ENCODE results near the gene ITPKA.
"Not testable (repeated sequence)": the region's sequence is repeated elsewhere in the genome, so short reads cannot be mapped to it uniquely, and the experiment has no call there.

ITPKA gene

GRCh38 chr15:41493205-41493901 lies at the start of gene ITPKA:
TSS of gene ITPKA (plus strand) at chr15:41493874. CDS start at chr15:41493928, 54 bp downstream.
- DNase-seq = peak; percentile 71 to 77

DNA sequence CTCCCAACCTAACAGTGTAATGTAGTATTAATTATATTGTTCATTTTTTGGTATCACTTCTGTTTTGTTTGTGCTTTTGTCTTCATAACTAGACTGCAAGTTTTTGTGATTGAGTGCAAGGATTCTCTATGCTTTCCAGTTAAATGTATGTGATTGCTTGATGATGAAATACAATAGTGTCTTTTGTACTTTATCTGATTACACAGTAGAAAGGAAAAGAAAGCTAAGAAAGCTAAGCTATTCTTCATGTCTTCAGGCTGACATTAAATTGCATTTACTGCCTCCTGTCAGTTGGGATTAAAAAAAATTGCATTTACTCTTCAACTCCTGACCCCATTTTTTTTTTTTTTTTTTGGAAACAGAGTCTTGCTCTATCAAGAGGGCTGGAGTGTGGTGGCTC lies 48.3 kb upstream of the ITPKA start:
- no peak for DNase-seq

DNA sequence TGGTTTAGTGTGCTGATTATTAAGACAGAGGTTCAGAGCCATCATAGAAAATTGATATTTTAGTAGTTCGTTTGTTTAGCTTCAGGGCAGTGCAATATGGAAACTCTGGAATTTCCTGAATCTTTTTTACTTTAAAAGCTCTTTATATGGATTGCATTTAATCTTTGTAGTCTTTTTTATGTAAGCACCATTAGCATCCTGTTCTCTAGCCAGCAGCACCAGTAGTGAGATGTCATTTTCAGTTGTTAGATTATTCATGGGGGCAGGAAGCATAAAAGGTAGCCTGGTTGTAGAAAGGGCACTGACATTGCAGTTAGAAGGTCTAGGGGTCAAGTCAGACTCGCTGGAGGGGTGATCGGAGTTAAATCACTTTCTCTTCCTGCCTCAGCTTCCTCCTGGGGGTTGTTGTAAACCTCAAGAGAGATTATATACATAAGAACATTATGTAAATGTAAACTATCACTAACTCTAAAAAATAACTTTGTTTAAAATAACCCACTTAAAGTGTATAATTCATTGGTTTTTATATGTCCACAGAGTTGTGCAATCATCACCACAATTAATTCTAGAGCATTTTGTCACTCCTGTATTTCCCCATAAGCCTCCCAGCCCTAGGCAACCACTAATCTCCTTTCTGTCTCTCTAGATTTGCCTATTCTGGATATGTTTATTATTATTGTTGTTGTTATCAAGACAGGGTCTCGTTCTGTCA lies 31.4 kb upstream of the ITPKA start:
- DNase-seq = no peak

DNA sequence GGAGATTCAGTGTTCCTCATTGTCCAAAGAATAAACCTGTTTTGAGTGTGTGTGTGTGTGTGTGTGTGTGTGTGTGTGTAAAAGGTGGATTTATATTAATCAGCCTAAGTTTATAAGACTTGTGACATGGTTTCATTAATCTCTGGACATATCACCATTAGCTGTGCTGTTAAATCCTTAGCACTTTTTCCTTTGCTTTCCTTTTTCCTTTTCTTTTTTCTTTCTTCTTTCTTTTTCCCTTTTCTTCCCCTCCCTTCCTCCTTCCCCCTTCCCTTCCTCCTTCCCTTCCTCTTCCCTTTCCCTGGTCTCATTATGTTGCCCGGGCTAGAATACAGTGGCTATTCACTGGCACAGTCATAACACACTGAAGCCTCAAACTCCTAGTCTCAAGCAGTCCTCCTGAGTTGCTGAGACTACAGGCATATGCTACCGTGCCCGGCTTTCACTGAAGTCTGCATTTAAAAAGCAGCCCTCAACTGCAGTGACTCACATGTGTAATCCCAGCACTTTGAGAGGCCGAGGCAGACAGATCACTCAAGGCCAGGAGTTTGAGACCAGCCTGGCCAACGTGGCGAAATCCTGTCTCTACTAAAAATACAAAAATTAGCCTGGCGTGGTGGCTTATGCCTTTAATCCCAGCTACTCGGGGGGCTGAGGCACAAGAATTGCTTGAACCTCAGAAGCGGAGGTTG lies 28.6 kb upstream of the ITPKA start:
- DNase-seq = no peak

- DNase-seq = peak; percentile 17 to 60
Measured at GRCh38 chr15:41465822-41466421, 27.8 kb upstream of the ITPKA start.

- DNase-seq = no peak
Measured at GRCh38 chr15:41466711-41467110, 27.0 kb upstream of the ITPKA start.

- DNase-seq = not testable (repeated sequence)
Measured at GRCh38 chr15:41469644-41470043, 24.0 kb upstream of the ITPKA start.

DNA sequence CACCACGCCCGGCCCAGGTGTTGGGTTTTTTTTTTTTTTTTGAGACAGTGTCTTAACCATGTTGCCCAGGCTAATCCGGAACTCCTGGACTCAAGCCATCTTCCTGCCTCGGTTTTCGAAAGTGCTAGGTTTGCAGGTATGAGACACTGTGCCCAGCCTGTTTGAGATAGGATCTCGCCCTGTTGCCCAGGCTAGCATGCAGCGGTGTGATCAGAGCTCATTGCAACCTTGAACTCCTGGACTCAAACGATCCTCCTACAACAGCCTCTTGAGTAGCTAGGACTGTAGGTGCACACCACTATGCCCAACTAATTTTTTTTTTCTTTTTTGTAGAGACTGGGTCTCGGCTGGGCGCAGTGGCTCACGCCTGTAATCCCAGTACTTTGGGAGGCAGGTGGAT lies 20.3 kb upstream of the ITPKA start:
- DNase-seq = no peak

GRCh38 chr15:41474436-41474835 lies 19.2 kb upstream of the ITPKA start:
- DNase-seq = no peak

- no peak for DNase-seq
Measured at GRCh38 chr15:41474941-41475340, 18.7 kb upstream of the ITPKA start.

DNA sequence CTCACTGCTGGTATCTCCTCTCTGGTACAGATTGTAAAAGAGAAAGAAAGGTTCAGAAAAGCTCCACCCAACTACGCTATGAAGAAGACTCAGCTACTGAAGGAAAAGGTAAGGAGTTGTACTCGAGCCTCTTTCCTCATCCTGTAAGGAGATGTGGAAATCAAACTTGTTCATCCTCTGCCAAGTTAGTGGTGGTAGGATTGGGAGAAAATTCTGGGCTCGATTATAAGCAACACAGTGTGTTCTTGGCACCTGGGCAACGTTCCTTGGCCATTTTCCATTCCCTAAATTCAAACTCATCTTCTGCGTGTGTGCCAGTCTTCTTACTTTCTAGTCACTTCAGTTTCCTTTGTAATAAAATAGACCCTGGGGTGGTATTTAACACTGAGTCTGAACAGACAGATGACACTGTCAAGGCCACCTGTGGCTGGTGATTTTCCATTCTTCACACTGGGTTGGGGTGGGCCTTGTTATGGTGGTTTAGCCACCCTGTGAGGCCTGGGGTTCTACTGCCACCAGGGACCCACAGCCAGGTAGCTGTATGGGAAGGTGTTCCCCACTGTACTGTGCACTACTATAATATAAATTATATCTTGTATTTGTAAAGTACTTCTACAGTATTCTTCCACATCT lies 17.1 kb upstream of the ITPKA start:
- DNase-seq = no peak

DNA sequence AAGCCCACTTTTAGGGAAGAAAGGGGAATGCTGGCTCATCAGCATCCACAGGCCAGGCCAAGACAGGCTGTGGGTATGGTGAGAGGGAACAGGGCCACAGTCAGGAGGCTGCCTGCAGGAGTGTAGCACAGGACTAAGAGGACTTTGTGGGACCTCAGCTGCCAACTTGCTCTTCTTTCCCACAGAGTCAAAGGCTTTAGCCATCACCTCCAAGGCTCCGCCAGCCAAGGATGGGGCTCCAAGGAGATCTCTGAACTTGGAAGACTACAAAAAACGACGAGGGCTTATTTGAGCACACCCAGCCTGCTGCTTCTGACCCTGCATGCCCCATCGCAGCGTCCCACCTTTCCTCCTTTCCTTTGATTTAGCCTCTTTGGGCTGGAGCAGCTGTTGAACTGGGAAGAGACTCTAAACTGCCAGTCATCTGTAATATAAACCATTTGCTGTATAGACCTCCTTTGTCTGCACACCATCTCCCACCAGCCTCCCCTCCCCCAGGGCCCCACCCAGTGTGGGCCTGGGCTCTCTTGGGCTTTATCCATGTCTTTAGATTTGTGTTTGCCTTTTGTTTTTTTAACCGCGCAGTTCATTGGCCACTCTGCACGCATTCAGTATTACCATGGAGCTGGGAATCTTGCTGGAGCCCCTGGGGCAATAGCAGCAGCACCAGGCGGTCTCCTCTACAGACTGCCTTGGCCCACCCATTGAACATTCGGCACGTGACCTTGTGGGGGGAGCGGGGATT lies 13.1 kb upstream of the ITPKA start:
- DNase-seq = no peak

GRCh38 chr15:41482110-41482877 lies 11.4 kb upstream of the ITPKA start:
- no peak for DNase-seq

GRCh38 chr15:41483115-41483514 lies 10.6 kb upstream of the ITPKA start:
- DNase-seq = peak; percentile 29 to 54

DNA sequence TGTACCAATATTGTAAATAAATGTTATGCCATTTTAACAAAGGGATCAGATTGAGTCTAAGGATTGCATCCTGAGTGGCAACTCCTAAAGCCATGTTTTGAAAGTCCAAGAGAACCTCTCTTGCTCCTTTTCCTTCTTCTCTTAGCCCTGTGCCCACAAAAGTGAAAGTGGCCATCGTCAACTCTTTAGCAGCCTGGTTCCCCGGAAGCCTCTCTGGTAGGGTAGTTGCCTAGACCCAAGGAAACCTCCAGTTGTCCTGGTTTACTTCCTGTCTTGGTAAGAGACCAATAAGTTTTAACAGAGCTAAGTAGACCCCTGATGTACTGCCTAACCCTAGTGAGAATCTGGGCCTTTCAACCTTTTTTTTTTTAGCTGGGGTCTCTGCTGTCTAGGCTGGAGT lies 10.2 kb upstream of the ITPKA start:
- peak; percentile 21 to 50 for DNase-seq

DNA sequence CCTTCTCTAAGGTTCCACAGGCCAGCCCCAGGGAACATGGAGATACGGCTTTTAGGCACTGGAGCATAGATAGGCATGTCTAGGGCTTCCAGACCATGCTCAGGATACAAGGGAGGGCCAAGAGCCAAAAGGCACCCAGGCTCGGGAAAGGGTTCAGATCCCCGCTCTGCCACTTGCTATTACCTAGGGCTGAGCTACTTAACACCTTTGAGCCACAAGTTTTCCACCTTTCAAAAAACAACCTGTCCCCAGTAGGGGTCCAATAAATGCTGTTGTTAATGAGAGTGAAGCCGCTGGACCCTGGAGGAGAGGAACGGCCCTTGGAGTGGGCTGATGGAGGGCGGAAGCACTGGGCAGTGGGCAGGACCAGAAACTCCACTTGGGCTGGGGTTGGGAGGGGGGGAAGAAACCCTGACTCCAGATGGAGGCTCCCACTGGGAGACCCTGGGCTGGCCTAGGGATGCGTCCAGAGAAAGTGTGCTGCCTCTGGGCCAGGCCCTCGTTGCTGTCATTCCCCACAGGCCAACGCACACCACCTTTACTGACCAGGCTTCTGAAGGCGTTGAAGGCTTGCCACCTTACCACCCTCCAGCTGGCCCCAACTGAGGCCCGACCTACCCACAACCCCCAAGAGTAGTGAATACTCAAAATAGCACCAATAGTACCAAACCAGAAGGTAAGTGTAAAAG lies 8.6 kb upstream of the ITPKA start:
- DNase-seq = no peak

GRCh38 chr15:41486286-41486685 lies 7.4 kb upstream of the ITPKA start:
- DNase-seq = no peak

DNA sequence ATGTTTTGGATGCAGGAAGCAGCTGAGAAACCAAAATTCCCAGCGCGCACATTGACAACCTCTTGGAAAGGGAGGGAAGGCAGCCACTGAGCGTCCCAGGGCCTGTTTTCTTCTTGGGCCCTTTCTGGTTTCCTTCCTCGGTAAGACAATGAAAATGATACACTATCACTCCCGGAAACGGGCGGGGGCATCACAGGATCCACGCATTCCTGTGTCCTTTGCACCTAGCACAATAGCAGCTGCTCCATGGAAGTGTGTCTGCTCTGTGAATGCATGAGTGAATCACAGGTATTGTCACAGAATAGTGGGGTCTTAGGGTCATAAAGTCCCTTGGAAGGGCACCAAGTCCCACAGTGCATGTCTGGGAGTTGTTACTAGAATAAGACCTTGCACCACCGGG lies 6.3 kb upstream of the ITPKA start:
- no peak for DNase-seq

DNA sequence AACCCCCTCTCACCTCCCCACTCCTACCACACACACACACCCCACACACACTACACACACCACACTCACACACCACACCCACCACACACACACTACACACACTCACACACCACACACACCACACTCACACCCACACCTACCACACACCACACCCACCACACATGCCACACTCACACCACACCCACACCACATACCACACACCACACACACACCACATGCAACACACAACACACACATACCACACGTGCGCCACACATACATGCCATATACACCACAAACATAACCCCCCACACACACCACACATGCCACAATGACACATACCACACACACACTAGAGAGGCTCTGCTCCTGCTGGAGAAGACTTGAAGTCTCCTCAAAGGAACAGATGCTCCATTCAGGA lies 5.9 kb upstream of the ITPKA start:
- DNase-seq = peak; percentile 30 to 43

DNA sequence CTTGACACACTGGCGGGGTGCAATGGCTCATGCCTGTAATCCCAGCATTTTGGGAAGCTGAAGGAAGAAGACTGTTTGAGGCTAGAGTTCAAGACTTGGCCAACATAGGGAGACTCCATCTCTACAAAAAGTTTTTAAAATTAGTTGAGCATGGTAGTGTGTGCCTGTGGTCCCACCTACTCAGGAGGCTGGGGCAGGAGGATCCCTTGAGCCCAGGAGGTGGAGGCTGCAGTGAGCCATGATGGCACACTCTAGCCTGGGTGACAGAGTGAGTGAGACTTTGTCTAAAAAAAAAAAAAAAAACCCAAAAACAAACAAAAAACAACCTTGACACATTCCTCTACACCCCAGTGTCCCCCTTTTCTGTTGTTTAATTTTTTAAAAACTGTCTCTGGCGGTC lies 4.0 kb upstream of the ITPKA start:
- no peak for DNase-seq

DNA sequence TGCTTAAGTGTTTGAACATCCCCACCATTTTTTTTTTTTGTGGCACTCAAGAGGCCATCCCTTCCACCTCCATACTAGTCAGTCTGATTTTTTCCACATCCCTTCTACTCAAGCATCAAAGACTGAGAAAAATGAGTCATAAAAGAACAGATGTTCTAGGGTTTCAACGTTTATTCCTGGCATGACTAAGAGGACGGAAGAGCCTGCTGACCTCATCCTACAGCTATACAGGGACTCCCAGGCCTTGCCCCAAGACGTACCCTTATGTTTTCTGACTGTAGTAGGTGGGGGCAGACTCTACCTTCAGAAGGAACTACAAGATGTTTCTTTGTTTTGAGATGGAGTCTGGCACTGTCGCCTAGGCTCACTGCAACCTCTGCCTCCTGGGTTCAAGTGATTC lies 3.3 kb upstream of the ITPKA start:
- no peak for DNase-seq
